ENCODE measurements around the gene GPR132.
"Not testable (repeated sequence)": the region's sequence is repeated elsewhere in the genome, so short reads cannot be mapped to it uniquely, and the experiment has no call there.

The GPR132 gene

GRCh38 chr14:105065280-105066228 lies at the start of gene GPR132:
GPR132 (minus strand) TSS chr14:105065430; CDS start chr14:105055420, 10,010 bp downstream.
- peak; percentile 90 for DNase-seq

- not testable (repeated sequence) for DNase-seq
Observed at GRCh38 chr14:105109243-105109642, 44.0 kb upstream of the GPR132 start.

GRCh38 chr14:105108516-105108864 lies 43.3 kb upstream of the GPR132 start:
- no peak for DNase-seq

- DNase-seq = no peak
Observed at GRCh38 chr14:105107781-105108515, 42.7 kb upstream of the GPR132 start.

- DNase-seq = no peak
Observed at GRCh38 chr14:105107351-105107750, 42.1 kb upstream of the GPR132 start.

- DNase-seq = no peak
Observed at GRCh38 chr14:105105158-105105557, 39.9 kb upstream of the GPR132 start.

- no peak for DNase-seq
Observed at GRCh38 chr14:105102893-105103292, 37.7 kb upstream of the GPR132 start.

GRCh38 chr14:105102361-105102870 lies 37.2 kb upstream of the GPR132 start:
- no peak for DNase-seq

GRCh38 chr14:105100910-105101309 lies 35.7 kb upstream of the GPR132 start:
- no peak for DNase-seq

GRCh38 chr14:105099778-105100177 lies 34.5 kb upstream of the GPR132 start:
- DNase-seq = no peak

- no peak for DNase-seq
Observed at GRCh38 chr14:105098316-105098715, 33.1 kb upstream of the GPR132 start.

GRCh38 chr14:105097794-105098127 lies 32.5 kb upstream of the GPR132 start:
- no peak for DNase-seq

GRCh38 chr14:105096206-105096875 lies 31.1 kb upstream of the GPR132 start:
- DNase-seq = no peak

GRCh38 chr14:105095236-105095805 lies 30.1 kb upstream of the GPR132 start:
- no peak for DNase-seq

- DNase-seq = no peak
Observed at GRCh38 chr14:105094193-105094907, 29.1 kb upstream of the GPR132 start.

GRCh38 chr14:105093431-105094192 lies 28.4 kb upstream of the GPR132 start:
- peak; percentile 85 for DNase-seq

GRCh38 chr14:105093038-105093430 lies 27.8 kb upstream of the GPR132 start:
- peak; percentile 69 for DNase-seq

GRCh38 chr14:105092171-105093037 lies 27.2 kb upstream of the GPR132 start:
- DNase-seq = no peak

GRCh38 chr14:105091517-105092170 lies 26.4 kb upstream of the GPR132 start:
- DNase-seq = no peak

- no peak for DNase-seq
Observed at GRCh38 chr14:105091054-105091516, 25.9 kb upstream of the GPR132 start.

All from activated CD4-positive, alpha-beta T cell treated with anti-CD3 and anti-CD28 coated beads for 48 hours (primary cell).